Activated naive CD4-positive, alpha-beta T cell (primary cell): ENCODE data around the gene UBQLN1.

ENCODE experiments used
- DNase-seq, 4 experiments: peaks; one replicate each; lab custom pipeline; 2025; lab: John Stamatoyannopoulos, UW

Gene UBQLN1

DNA sequence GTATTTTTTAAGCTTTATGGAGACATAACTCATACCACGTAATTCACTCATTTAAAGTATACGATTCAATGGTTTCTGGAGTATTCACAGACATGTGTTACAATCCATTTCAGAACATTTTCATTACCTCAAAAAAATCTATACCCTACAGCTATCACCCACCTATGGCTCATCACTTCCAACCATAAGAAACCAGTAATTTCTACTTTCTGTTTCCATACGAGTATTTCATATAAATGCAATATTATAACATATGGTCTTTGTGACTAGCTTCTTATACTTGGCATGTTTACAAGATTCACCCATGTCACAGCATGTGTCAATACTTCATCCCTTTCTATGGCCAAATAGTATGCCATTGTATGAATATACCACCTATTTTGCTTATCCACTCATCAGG lies 18.8 kb downstream of the UBQLN1 start:
- no peak for DNase-seq

- DNase-seq: no peak
These were observed 26.3 kb downstream of the UBQLN1 start for GRCh38 chr9:83681490-83681889.

- no peak for DNase-seq
These were observed 27.5 kb downstream of the UBQLN1 start for GRCh38 chr9:83680233-83680632.

GRCh38 chr9:83677596-83677995 lies 30.2 kb downstream of the UBQLN1 start:
- no peak for DNase-seq

GRCh38 chr9:83675466-83675865 lies 32.3 kb downstream of the UBQLN1 start:
- no peak for DNase-seq

- DNase-seq: no peak
These were observed 36.3 kb downstream of the UBQLN1 start for GRCh38 chr9:83671451-83671850.

- DNase-seq: no peak
These were observed 37.4 kb downstream of the UBQLN1 start for GRCh38 chr9:83670381-83670780.

- no peak for DNase-seq
These were observed 38.7 kb downstream of the UBQLN1 start for GRCh38 chr9:83669067-83669466.

DNA sequence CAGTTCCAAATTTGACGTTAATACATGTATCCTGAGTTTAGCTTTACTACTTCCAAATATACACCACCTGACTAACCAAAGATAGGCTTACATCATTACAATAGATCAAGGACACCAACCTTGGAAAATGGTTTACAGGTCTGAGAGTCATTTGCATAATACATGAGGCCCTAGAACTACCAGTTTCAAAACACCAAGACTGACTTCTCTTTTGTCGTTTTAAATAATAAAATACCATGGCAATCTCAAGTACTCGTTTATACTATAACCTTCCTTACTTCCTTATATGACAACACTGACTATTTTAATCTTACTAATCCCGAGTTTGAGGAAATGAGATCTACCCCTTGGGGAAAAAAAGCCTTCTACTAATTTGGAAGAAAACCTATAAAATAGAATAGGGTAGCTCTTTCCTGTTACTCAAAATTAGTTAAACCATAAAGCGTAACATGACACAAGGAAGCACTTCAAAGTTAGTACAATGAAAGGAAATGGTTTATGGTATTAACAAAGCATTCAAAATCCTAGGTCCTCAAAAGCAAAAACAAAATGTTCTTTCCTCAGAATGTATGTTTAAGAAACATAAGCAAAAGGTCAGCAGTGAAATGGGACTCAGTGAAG lies 42.1 kb downstream of the UBQLN1 start:
- DNase-seq: no peak

- no peak for DNase-seq
These were observed 44.8 kb downstream of the UBQLN1 start for GRCh38 chr9:83662933-83663332.

- DNase-seq: no peak
These were observed 50.8 kb downstream of the UBQLN1 start for GRCh38 chr9:83656952-83657351.

GRCh38 chr9:83656032-83656680 lies 51.6 kb downstream of the UBQLN1 start:
- no peak for DNase-seq

DNA sequence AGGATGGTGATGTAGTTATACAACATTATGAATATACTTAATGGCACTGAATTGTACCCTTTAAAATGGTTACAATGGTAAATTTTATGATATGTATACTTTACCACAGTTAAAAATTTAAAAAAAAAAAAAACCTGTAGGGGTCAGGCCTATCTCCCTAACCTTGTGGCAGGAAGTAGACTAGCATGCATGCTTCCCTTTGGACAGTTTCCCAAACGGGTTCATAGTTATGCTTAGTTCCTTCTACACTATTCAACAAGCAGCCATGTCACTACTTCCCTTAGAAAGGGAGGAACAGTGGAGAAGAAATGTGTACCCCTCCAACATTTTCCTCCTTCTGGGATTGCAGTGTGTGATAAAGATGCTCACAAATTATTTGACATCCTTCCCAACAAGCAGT lies 52.3 kb downstream of the UBQLN1 start:
- no peak for DNase-seq

DNA sequence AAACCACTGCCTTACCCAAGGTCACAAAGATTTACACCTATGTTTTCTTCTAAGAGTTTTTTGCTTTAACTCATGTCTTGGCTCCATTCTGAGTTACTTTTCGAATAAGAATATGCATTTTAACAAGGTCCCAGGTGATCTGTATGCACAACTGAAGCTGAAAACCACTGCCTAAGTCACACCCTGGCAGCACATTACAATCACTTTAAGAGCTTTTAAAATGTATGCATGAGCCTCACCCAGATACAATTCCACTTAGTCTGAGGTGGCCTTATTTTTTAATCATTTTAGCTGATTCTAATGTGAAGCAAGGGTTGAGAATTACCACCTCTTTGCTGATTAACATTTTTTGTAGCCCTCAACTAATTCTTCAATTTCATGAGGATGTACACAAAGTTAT lies 55.3 kb downstream of the UBQLN1 start:
- no peak for DNase-seq

GRCh38 chr9:83651558-83651957 lies 56.2 kb downstream of the UBQLN1 start:
- no peak for DNase-seq

DNA sequence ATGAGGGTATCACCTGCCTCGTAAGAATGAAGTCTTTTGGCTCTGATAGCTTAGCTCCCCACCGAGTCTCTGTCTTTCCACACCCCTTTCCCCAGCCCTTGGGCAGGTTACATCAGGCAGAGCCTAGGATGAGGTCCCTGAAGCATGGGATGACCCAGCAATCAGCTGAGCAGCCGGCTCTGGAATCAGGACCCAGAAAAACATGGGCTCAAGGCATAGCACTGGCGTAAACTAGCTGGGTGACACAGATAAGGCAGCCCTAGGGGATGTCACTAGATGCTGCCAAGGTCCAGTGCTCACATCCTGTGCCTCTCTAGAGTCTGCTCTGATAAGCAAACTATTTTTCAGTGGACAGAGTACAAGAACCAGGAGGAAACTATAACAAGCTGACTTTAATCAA lies 58.2 kb downstream of the UBQLN1 start:
- DNase-seq: no peak

- peak; percentile 17 to 73 (median 58) for DNase-seq
These were observed 58.7 kb downstream of the UBQLN1 start for GRCh38 chr9:83649080-83649479.

DNA sequence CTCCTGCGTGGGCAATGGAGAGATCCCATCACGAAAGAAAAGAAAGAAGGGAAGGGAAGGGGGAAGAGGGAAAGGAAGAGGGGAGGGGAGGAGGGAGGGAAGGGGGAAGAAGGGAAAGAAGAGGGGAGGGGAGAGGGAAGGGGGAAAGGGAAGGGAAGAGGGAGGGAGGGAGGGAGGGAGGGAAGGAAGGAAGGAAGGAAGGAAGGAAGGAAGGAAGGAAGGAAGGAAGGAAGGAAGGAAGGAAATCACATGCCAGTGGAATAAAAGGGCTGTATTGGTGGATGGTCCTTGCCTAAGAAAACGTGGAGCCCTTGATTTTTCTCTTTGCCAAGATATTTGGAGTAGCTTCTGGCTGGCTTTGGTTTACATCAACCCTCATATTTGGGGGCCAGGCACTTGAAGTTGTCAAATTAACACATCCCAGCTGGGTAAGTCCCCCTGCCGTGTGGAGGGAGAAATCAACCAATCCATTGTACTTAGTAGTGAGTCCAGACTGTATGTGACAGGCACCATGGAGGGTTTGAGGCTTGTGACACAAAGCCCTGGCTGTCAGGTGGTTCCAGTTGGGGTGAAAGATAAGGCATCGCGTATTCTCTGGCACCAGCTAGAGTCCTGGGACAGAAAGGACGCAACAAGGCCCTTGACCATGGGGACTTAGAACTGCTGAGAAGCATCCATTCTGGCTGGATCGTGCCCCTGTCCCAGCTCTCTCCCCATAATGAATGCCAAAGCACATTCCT lies 61.1 kb downstream of the UBQLN1 start:
- no peak for DNase-seq

DNA sequence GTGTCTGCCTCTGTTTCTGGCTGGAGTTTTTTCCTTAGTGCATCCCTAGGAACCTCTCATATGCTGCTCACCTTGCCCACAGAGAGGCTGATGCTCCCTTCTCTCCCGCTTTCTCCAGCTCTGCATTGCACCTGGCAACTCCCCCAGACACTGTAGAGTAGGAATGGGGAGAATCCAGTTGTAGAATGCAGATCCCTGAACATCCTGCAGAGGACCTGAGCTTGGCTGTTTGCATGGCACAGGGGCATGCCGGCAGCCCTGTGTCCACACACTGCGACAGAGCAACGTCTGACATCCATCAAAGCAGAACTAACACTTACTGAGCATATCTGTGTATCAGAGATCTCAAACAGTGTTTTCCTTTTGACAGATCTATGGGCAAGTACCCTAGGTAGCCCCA lies 65.0 kb downstream of the UBQLN1 start:
- no peak for DNase-seq

GRCh38 chr9:83639266-83639665 lies 68.5 kb downstream of the UBQLN1 start:
- DNase-seq: no peak

- no peak for DNase-seq
These were observed 70.4 kb downstream of the UBQLN1 start for GRCh38 chr9:83637389-83637788.

GRCh38 chr9:83636813-83637212 lies 70.9 kb downstream of the UBQLN1 start:
- DNase-seq: no peak

GRCh38 chr9:83633676-83634075 lies 74.1 kb downstream of the UBQLN1 start:
- no peak for DNase-seq
